Left ventricle myocardium inferior (tissue), 1 donor: ENCODE data around the gene CTNNBL1. TPM values are rescaled to one million over a fixed set of nuclear protein-coding genes. Genes with fewer than 3 reads are reported as not detected.

Experiments
- DNase-seq: peaks from one replicate; pipeline ENCODE4 v3.0.0-alpha.2; 2020
- H3K27ac ChIP-seq: fragments of 200-600 bp; replicated peaks from 2 replicates; pipeline ENCODE4 v1.8.0; 2021
- H3K27me3 ChIP-seq: fragments of 200-600 bp; 2 replicates; pipeline ENCODE4 v1.8.0; 2021; ENCODE audit warnings: low read depth
- H3K36me3 ChIP-seq: fragments of 200-600 bp; 2 replicates; pipeline ENCODE4 v1.8.0; 2021
- H3K4me1 ChIP-seq: fragments of 200-600 bp; 2 replicates; pipeline ENCODE4 v1.8.0; 2021
- H3K4me3 ChIP-seq: fragments of 200-600 bp; 2 replicates; pipeline ENCODE4 v1.8.0; 2021; ENCODE audit warnings: mild to moderate bottlenecking, moderate library complexity
- H3K9me3 ChIP-seq: fragments of 200-600 bp; replicated peaks from 2 replicates; pipeline ENCODE4 v1.8.0; 2021
- intact Hi-C: fragments of 100-400 bp; cut with micrococcal nuclease; formaldehyde crosslinking; loops from one replicate; pipeline ENCODE4 v1.11.0; 2022
- total RNA-seq: library from RNA; stranded (reverse); fragmentation: NEBNext Ultra II Directional; extraction: Animal tissue kit (Norgen Biotek cat#: 25700); gene quantifications from one replicate; pipeline ENCODE4 v1.2.1, GENCODE V29; 2021
- TF ChIP-seq, protein P1 (sequence below): fragments of 200-600 bp; IDR thresholded peaks from 2 replicates; pipeline ENCODE4 v1.8.0; 2021; ENCODE audit warnings: antibody characterized with exemption, mild to moderate bottlenecking, borderline replicate concordance
- donor health status: DM: no; HTN: yes; CAD: no; lungs with severe emphysema.

CTNNBL1 gene
- total RNA-seq, 1 donor from 2014 or later = 58.8 TPM

DNA sequence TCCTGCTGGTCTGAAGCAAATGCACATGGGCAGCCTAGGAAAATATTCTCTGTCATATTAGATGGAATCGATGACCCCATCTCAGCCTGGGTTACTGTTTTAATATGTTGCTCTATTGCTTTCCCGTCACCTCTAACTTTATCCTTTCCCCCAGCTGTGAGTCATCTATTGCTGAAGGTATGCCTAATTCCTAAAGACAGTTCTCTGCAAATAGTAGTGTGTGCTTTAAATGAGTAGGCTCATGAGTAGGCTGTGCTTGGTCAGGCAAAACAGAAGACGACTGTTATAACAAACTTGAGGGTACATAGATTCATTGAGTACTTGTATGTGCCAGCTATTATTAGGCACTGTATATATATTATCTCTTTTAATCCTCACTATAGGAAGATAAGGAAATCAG, 47.2 kb downstream of the CTNNBL1 start:
- Histone ChIP-seq H3K27me3 (no peaks in the 10 kb centered on the region), H3K9me3 (peaks cover 4% of the 10 kb centered on the region), H3K36me3 (peaks cover 30% of the 10 kb centered on the region), H3K4me1 (peaks cover 66% of the 10 kb centered on the region), H3K4me3 (no peak overlapping the region), H3K27ac (peak overlapping the region; percentile 6)
- TF ChIP-seq, protein P1, sequence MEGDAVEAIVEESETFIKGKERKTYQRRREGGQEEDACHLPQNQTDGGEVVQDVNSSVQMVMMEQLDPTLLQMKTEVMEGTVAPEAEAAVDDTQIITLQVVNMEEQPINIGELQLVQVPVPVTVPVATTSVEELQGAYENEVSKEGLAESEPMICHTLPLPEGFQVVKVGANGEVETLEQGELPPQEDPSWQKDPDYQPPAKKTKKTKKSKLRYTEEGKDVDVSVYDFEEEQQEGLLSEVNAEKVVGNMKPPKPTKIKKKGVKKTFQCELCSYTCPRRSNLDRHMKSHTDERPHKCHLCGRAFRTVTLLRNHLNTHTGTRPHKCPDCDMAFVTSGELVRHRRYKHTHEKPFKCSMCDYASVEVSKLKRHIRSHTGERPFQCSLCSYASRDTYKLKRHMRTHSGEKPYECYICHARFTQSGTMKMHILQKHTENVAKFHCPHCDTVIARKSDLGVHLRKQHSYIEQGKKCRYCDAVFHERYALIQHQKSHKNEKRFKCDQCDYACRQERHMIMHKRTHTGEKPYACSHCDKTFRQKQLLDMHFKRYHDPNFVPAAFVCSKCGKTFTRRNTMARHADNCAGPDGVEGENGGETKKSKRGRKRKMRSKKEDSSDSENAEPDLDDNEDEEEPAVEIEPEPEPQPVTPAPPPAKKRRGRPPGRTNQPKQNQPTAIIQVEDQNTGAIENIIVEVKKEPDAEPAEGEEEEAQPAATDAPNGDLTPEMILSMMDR = no peak
- intact Hi-C loops = no loop called here
- no peak for DNase-seq

DNA sequence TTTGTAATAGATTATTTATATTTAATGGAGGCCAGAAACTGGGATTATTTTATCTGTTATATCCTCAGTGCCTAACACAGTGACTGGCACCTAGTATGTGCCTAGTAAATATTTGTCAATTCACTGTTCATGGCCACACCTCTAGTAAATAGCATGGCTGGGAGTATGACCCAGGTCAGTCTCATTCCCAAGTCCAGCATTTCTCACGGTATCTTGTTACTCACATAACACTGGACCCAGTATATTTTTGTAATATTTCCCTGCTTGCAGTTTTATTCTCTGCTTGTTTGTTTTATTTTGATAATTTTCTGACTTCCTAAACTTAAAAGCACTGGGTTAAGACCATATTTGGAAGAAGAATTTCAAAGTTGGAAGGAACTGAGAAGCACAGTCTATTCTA, 47.7 kb downstream of the CTNNBL1 start:
- Histone ChIP-seq H3K4me1 (peaks cover 61% of the 10 kb centered on the region), H3K36me3 (peaks cover 31% of the 10 kb centered on the region), H3K27ac (peak overlapping the region; percentile 6), H3K4me3 (no peak overlapping the region), H3K27me3 (no peaks in the 10 kb centered on the region), H3K9me3 (peaks cover 4% of the 10 kb centered on the region)
- no peak for DNase-seq
- TF ChIP-seq, protein P1 = no peak
- intact Hi-C loops = no loop called here

DNA sequence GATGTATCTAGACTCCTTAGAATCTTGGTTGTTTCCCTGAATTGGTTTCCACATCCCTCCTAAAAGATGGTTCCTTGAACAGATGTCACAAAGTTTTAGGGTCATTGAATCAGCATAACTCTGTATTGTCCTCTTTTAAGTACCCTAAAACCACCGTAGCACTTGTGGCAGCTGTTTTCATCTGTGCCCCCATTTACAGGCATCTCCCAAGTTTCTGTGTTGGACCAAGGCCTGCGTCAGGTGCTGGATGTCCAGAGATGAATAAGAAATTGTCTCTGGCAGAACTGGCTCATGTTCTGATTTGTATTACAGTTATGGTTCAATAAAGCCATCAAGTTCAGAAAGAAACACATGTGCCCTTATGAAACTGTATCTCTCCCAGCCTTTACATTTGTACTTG, 48.3 kb downstream of the CTNNBL1 start:
- no peak overlapping the region for H3K27ac ChIP-seq
- peaks cover 4% of the 10 kb centered on the region for H3K9me3 ChIP-seq
- H3K36me3 ChIP-seq = peaks cover 31% of the 10 kb centered on the region
- intact Hi-C loops = no loop called here
- no peak overlapping the region for H3K4me3 ChIP-seq
- peaks cover 55% of the 10 kb centered on the region for H3K4me1 ChIP-seq
- TF ChIP-seq, protein P1 = no peak
- no peak for DNase-seq
- no peaks in the 10 kb centered on the region for H3K27me3 ChIP-seq

DNA sequence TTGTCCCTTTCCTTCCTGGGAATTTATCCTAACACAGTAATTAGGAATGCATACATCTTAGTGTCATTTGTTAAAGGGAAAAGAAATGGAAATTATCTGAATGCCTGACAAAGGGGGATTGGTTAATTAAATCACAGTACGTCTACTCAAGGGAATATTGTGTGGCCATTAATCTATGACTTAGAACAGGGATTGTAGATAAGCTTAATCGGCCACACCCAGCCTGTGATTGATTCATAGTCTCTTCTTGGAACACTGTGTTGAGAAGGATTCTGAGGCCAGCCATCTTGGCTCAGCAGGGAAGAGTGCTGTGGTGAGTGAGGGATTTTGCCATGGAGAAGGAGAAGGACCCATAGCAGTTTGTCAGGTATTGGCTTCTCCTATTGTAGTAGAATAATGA, 50.5 kb downstream of the CTNNBL1 start:
- H3K9me3 ChIP-seq = peaks cover 4% of the 10 kb centered on the region
- H3K4me3 ChIP-seq = no peak overlapping the region
- no peak overlapping the region for H3K27ac ChIP-seq
- intact Hi-C loops = no loop called here
- TF ChIP-seq, protein P1 = no peak
- DNase-seq = no peak
- H3K36me3 ChIP-seq = peaks cover 36% of the 10 kb centered on the region
- H3K4me1 ChIP-seq = peaks cover 40% of the 10 kb centered on the region
- no peaks in the 10 kb centered on the region for H3K27me3 ChIP-seq

DNA sequence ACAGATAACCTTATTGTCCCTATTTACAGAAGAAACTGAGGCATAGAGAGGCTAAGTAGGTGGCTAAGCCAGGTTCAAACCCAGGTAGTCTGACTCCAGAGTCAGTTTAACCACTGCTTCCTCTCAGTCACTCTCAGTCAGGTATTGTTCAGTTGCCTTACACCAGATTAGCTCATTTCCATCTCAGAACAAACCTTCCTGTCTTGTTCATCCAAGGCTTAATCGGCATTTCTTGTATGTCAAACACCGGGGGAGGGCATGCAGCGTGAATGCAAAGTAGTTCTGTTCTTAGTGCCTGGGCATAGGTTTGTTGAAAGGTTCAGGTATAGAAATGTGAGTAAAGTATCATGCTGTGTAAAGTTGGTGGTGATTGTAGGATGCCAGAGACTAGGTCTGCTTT, 51.7 kb downstream of the CTNNBL1 start:
- no peak for DNase-seq
- TF ChIP-seq, protein P1 = no peak
- no peaks in the 10 kb centered on the region for H3K27me3 ChIP-seq
- H3K36me3 ChIP-seq = peaks cover 31% of the 10 kb centered on the region
- no peak overlapping the region for H3K4me3 ChIP-seq
- H3K4me1 ChIP-seq = peaks cover 40% of the 10 kb centered on the region
- intact Hi-C loops = no loop called here
- H3K27ac ChIP-seq = no peak overlapping the region
- H3K9me3 ChIP-seq = peaks cover 4% of the 10 kb centered on the region

DNA sequence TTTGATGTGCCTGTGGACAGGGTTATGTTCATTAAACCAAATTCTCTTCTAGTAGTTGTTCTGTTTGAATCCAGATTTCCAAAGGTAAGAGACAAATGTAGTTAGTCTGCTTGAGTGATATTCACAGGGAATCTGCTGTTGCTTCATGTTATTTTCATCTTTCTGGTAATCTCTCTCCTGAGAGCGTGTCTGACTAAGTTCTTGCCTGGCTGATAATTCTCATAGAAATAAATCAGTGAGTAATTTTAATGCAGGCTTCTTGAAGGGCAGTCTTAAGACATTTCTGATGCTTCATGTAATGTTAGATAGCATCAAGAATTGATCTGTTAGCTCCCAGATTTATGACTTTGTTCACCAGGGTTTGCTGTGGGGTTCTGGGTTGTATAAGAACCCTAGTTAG, 54.2 kb downstream of the CTNNBL1 start:
- no peak overlapping the region for H3K4me3 ChIP-seq
- H3K27me3 ChIP-seq = no peaks in the 10 kb centered on the region
- H3K36me3 ChIP-seq = peaks cover 38% of the 10 kb centered on the region
- H3K4me1 ChIP-seq = peaks cover 20% of the 10 kb centered on the region
- intact Hi-C loops = no loop called here
- TF ChIP-seq, protein P1 = no peak
- peaks cover 4% of the 10 kb centered on the region for H3K9me3 ChIP-seq
- DNase-seq = no peak
- H3K27ac ChIP-seq = no peak overlapping the region
